Measurements from ENCODE around the gene HIC1. TPM values are rescaled to one million over a fixed set of nuclear protein-coding genes. Genes with fewer than 3 reads are reported as not detected.

The HIC1 gene
- polyA plus RNA-seq, 3 donors: 0.13 to 14.2 (median 0.30) TPM

DNA sequence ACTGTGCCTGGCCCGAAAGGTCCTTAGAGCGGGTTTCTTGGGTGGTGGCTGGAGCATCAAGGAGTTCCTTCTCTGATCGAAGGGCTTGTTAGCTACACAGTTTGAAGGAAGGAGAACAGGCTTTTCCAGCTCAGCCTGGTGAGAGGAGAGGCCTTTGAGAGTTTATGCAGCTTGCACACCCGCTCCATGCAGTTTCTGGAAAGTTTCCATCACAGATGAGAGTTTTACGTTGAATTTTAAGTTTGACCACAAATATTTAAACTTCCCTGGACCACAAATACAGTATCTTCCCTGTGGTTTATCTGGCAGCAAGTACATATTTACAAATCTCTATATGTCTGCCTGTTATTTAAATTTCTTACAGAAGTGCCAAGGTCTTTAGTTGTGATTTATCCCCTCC is 56.8 kb downstream of the HIC1 start:
- no peak overlapping the region for H3K4me2 ChIP-seq (replicated peaks; ENCODE audit: extremely low read depth, low read length, poor library complexity, severe bottlenecking)
- Mint-ChIP-seq H3K27ac (no peak overlapping the region), H3K4me3 (no peak overlapping the region), H3K4me1 (peaks cover 7% of the 10 kb centered on the region), H3K27me3 (ENCODE audit: low read depth in 3 of 3) (peaks cover 0 to 1% (median 0%) of the 10 kb centered on the region in 3 donors), H3K9me3 (no peaks in the 10 kb centered on the region), H3K36me3 (peaks cover 14% of the 10 kb centered on the region in 2 donors)
- no peak overlapping the region for H2AFZ ChIP-seq (ENCODE audit: insufficient read depth, low read depth, low read length, poor library complexity, severe bottlenecking)
- intact Hi-C loops (cut with micrococcal nuclease): no loop called here
- peaks cover 0 to 8% of the 10 kb centered on the region in 2 donors for H3K4me1 ChIP-seq (ENCODE audit: control insufficient read depth in 1 of 2, insufficient read depth in 2 of 2, low read length in 2 of 2)
- 97% methylated on average over 3 of the region's 5 CpGs for WGBS (ENCODE audit: insufficient coverage)
- no peaks in the 10 kb centered on the region for H3K9me3 ChIP-seq (replicated peaks in 1 of 2; ENCODE audit: control insufficient read depth in 1 of 2, insufficient read depth in 1 of 2, low read length in 2 of 2)
- no peaks in the 10 kb centered on the region for H4K20me1 ChIP-seq (ENCODE audit: insufficient read depth, low read length)
- H3K4me3 ChIP-seq (replicated peaks in 1 of 3; ENCODE audit: low read depth in 2 of 3, low read length in 3 of 3): no peak overlapping the region
- TF ChIP-seq, protein P1, sequence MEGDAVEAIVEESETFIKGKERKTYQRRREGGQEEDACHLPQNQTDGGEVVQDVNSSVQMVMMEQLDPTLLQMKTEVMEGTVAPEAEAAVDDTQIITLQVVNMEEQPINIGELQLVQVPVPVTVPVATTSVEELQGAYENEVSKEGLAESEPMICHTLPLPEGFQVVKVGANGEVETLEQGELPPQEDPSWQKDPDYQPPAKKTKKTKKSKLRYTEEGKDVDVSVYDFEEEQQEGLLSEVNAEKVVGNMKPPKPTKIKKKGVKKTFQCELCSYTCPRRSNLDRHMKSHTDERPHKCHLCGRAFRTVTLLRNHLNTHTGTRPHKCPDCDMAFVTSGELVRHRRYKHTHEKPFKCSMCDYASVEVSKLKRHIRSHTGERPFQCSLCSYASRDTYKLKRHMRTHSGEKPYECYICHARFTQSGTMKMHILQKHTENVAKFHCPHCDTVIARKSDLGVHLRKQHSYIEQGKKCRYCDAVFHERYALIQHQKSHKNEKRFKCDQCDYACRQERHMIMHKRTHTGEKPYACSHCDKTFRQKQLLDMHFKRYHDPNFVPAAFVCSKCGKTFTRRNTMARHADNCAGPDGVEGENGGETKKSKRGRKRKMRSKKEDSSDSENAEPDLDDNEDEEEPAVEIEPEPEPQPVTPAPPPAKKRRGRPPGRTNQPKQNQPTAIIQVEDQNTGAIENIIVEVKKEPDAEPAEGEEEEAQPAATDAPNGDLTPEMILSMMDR (IDR thresholded peaks at IDR 0.05): no peak
- DNase-seq: no peak
- H3K79me2 ChIP-seq (ENCODE audit: insufficient read depth, low read length): no peaks in the 10 kb centered on the region
- H3K9ac ChIP-seq (ENCODE audit: insufficient read depth, low read length, poor library complexity, severe bottlenecking): no peak overlapping the region
- H3K27ac ChIP-seq (ENCODE audit: low read depth in 1 of 2, low read length in 2 of 2): no peak overlapping the region
- no peaks in the 10 kb centered on the region for H3K27me3 ChIP-seq (ENCODE audit: control insufficient read depth in 2 of 2, insufficient read depth in 2 of 2, low read length in 2 of 2)
- H3K36me3 ChIP-seq (replicated peaks in 1 of 2; ENCODE audit: control insufficient read depth in 1 of 2, insufficient read depth in 2 of 2, low read length in 2 of 2): no peaks in the 10 kb centered on the region

Small RNA genes within 50 kb of the gene (small RNA-seq; reads per million reads assigned to genes)
- gene AC090617.6 (ENCODE audit: insufficient read length, low read depth): not detected
- gene AC090617.9 (ENCODE audit: insufficient read length, low read depth): not detected
- gene MIR132 (ENCODE audit: insufficient read length, low read depth): 1.9 reads per million
- gene MIR212 (ENCODE audit: insufficient read length, low read depth): 0.71 reads per million
- gene OVCA2 (ENCODE audit: insufficient read length, low read depth): not detected

Other genes with a start within 250 kb of the HIC1 start
- gene SMYD4, start 225.2 kb upstream of the HIC1 start, polyA plus RNA-seq: 1 to 10 TPM; 3.2 to 7.6 (median 6.1) TPM
- 10 to 100 TPM; 18.5 to 27.4 (median 23.8) TPM for gene RPA1, start 225.1 kb upstream of the HIC1 start, polyA plus RNA-seq
- gene RTN4RL1, start 29.8 kb upstream of the HIC1 start, polyA plus RNA-seq: under 1 TPM; 0.07 to 0.29 (median 0.11) TPM
- 10 to 100 TPM in 1 of 3 donors, 1 to 10 TPM in 2; 7.5 to 29.4 (median 9.3) TPM for gene DPH1, start 24.9 kb upstream of the HIC1 start, polyA plus RNA-seq
- 10 to 100 TPM; 30.5 to 94.9 (median 69.1) TPM for gene OVCA2, start 13.1 kb upstream of the HIC1 start, polyA plus RNA-seq
- 1 to 10 TPM in 2 of 3 donors, under 1 TPM in 1; 0.67 to 7.1 (median 1.1) TPM for gene SMG6, start 248.7 kb downstream of the HIC1 start, polyA plus RNA-seq
- 1 to 10 TPM; 3.4 to 5.7 (median 3.7) TPM for gene SRR, start 248.8 kb downstream of the HIC1 start, polyA plus RNA-seq